HAP-1 (cell line): ENCODE measurements around the gene PHF20.
"Not testable (repeated sequence)": the region's sequence is repeated elsewhere in the genome, so short reads cannot be mapped to it uniquely, and the experiment has no call there.

Source experiments
- DNase-seq, 2 experiments: peaks; one replicate each; pipeline ENCODE4 v3.0.0-alpha.2; 2016 to 2020; ENCODE audit warnings: low spot score in 2 of 2
- H3K27me3 ChIP-seq: fragments of 250-450 bp; sonication (Bioruptor Pico); 2 replicates; pipeline ENCODE4 v1.5.1; 2020; ENCODE audit warnings: low read depth, mild to moderate bottlenecking, moderate library complexity
- H3K36me3 ChIP-seq: fragments of 250-450 bp; sonication (Bioruptor Pico); replicated peaks from 2 replicates; pipeline ENCODE4 v1.5.1; 2020; ENCODE audit warnings: mild to moderate bottlenecking
- H3K4me1 ChIP-seq: fragments of 250-450 bp; sonication (Bioruptor Pico); 2 replicates; pipeline ENCODE4 v1.5.1; 2020; ENCODE audit warnings: mild to moderate bottlenecking
- H3K4me3 ChIP-seq: fragments of 250-450 bp; sonication (Bioruptor Pico); 2 replicates; pipeline ENCODE4 v1.5.1; 2020; ENCODE audit warnings: mild to moderate bottlenecking, moderate library complexity
- H3K9me3 ChIP-seq: fragments of 250-450 bp; sonication (Bioruptor Pico); 2 replicates; pipeline ENCODE4 v1.5.1; 2020; ENCODE audit warnings: mild to moderate bottlenecking, moderate library complexity
- in situ Hi-C: fragments of 300-500 bp; cut with MboI; formaldehyde crosslinking; loops from 3 replicates; pipeline ENCODE4 v1.14.3; 2020; ENCODE audit warnings: low sequenced_read_pairs, inconsistent platforms, mixed read lengths

Gene PHF20

GRCh38 chr20:35994994-35995453, 223.2 kb downstream of the PHF20 start:
- in situ Hi-C loops = loop anchor here (25.0 kb wide), 1 partner anchor 442 kb away; no protein-coding TSS in a partner anchor
- peak; percentile 82 to 92 for DNase-seq
- no peaks in the 10 kb centered on the region for H3K9me3 ChIP-seq

GRCh38 chr20:35996492-35996891, 224.7 kb downstream of the PHF20 start:
- not testable (repeated sequence) for DNase-seq, H3K4me1 ChIP-seq, H3K9me3 ChIP-seq, H3K27me3 ChIP-seq, H3K4me3 ChIP-seq, H3K36me3 ChIP-seq
- in situ Hi-C loops = loop anchor here (25.0 kb wide), 1 partner anchor 441 kb away; no protein-coding TSS in a partner anchor

More at GRCh38 chr20:35994994-35995453, 223.2 kb downstream of the PHF20 start:
- H3K27me3 ChIP-seq = peaks cover 4% of the 10 kb centered on the region
- no peaks in the 10 kb centered on the region for H3K36me3 ChIP-seq
- H3K4me3 ChIP-seq = no peak overlapping the region
- no peaks in the 10 kb centered on the region; the same call in 1 of the 2 replicates for H3K4me1 ChIP-seq
